Right ventricle myocardium inferior (tissue), 1 donor: Measurements from ENCODE around the gene URAD. TPM values are rescaled to one million over a fixed set of nuclear protein-coding genes. Genes with fewer than 3 reads are reported as not detected.
A peak's percentile ranks its signal among the peaks of the same experiment; 100 is the strongest.

Source experiments
- ATAC-seq: fragments of 200-7000 bp; cut with Tn5 transposase; one replicate; pipeline ENCODE4 v1.9.1; 2020; ENCODE audit warnings: mild to moderate bottlenecking, moderate library complexity
- DNase-seq: peaks from one replicate; pipeline ENCODE4 v3.0.0; 2021; ENCODE audit errors: missing footprints
- intact Hi-C: fragments of 100-400 bp; cut with DNase I; formaldehyde crosslinking; loops from one replicate; pipeline ENCODE4 v1.11.0; 2022
- total RNA-seq: library from RNA; stranded (reverse); fragmentation: NEBNext Ultra II Directional; extraction: Animal tissue kit (Norgen Biotek cat#: 25700); gene quantifications from one replicate; pipeline ENCODE4 v1.2.1, GENCODE V29; 2021
- donor health status: DM: no; HTN: yes; CAD: no; lungs with severe emphysema.

Gene URAD
- total RNA-seq, 1 donor from 2014 or later = not detected

DNA sequence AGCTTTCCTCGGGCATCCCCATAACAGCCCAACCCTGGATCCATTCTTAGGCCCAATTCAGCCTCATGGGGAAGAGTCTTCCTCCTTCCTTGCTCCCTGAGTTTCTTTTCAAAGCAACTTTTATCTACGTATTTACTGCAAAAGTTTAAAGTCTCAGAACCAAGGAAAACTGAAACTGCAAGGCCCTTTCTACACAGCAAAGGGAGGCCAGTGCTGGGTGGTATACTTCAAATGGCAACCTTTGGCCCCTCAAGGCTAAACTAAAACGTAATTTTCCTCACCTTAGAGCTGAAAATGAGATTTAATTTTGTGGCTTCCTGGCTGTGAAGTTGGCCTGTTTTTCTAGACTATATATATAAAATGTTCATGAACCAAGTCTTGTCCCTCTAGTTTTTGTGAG is 25.0 kb downstream of the URAD start:
- intact Hi-C loops = no loop called here
- DNase-seq = no peak
- ATAC-seq = no peak

DNA sequence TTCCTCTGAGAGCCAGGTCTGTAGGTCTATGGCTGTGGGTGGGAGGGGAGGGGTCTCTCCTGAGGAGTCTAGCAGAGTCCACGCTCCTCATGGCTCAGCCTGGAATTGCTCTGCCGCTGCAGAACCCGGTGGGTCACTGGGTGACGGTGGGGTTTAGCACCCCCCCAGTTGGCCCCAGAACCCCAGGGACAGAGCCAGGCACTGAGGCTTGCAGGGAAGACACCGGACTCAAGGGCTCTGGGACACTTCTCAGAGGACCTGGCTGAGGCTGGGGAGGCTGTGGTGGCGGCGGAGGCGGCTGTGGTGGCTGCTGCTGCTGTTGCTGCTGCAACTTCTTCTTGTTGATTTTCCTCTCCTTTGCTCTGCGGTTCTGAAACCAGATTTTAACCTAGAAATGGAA is 25.5 kb downstream of the URAD start:
- DNase-seq = no peak
- ATAC-seq = no peak
- intact Hi-C loops = no loop called here

DNA sequence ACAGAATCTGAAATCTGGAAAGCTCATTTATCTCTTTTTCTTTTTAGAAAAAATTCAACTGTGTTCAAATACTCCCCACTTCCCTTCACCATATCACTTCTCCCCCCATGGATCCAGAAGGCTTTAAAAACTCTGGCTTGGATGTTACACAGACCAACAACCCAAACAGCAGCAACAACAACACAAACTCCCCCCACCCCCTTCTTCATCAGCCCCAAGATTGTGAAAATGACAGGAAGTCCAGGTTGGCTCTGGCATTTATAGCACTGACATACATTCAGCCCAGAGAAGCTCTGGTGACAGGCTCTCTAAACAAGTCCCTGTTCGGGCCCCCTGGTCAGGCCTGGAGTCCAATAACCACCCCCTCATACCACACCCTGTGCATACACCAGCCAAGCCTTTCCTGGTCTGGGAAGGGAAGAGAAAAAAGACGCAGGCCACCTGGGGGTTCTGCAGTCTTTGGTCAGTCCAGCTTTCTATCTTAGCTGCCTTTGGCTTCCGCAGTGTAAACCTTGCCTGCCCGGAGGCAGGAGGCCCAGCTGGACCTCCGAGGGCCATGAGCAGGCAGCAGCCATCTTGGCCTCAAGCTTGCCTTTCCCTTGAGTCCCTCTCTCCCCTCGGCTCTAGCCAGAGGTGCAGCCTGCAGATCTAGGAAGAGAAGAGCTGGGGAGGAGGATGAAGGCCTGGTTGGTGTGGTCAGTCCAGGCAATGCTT is 26.2 kb downstream of the URAD start:
- intact Hi-C loops = no loop called here
- no peak for ATAC-seq

DNA sequence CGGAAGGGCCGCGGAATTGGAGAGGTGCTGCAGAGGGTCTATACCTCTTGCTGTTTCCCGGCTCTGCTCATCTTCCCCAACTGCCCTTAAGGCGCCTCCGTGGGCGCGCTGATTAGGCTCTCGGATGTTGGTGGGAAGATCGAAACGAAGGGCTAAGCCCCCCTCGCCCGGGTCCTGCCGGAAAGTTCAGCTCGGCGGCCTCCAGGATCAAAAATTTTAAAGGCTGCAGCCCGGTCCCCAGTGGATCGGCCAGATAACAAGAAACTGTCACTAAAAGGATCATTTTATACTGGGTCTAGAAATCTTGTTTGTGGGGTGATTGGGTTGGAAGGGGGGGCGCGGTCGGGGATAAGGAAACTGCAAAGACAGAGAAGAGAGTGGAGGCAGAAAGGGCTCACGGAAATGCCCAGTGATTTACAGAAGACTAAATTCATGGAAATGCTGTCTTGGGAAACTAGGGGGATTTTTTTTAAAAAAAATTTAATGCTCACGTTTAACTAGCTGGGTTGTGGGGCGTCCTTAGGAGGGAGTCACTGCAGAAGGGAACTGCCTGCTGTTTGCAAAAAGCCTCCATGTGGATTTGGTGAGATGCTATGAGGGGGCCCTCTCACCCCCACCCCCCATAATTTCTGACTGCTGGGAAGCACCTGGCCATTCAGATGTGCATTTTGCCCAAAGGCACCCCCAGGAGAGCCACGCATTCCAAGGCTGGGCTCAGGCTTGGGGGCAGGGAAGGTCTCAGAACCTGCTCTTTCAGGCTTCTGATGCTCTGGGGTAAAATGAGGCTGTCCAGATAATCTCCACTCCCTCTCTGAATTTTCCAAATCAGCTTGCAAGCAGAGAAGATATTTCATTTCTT is 27.0 kb downstream of the URAD start:
- intact Hi-C loops = no loop called here
- DNase-seq (no peak), ATAC-seq (no peak)

More for the DNA sequence above, 26.2 kb downstream of the URAD start:
- no peak for DNase-seq

DNA sequence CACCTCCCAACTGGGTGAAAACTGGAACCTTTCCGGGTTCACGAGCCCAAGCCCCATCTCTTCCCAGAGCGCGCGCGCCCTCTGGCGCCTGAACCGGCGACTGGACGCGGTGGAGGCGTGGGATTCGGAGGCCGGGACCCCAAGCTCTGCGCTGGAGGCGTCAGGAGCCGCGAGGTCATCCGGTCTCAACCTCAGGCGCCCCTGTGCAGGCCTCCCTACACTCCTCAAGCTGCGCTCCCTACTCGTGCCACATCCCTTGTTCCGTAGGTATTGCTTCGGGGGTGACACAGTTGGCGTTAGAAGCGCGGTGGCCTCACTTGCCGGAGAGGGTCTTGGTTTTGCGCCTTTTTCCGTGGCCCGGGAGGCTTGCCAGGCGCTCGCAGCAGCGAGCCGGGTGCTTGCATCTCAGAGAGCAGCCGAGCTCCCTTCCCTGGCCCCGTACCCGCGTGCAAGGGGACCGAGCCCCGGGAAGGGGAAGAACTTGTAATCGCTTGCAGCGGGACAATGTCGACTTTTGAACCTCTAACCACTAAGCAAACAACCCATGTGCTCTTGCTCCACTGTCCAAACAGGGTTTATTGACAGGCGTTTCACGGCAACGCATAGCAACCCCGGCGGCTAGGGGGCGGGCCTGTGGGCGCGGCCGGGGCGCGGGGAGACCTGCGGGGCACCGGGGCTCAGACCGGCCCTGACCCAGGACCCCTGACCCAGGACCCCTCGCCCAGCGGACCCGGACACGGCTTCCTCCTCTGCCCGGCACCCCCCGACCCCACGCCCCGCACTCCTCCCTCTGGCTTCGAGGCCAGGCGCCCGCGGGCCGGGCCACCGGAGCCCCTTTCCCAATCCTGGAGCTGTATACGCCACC is 27.9 kb downstream of the URAD start:
- intact Hi-C loops = no loop called here
- DNase-seq (no peak), ATAC-seq (peak; percentile 70)

DNA sequence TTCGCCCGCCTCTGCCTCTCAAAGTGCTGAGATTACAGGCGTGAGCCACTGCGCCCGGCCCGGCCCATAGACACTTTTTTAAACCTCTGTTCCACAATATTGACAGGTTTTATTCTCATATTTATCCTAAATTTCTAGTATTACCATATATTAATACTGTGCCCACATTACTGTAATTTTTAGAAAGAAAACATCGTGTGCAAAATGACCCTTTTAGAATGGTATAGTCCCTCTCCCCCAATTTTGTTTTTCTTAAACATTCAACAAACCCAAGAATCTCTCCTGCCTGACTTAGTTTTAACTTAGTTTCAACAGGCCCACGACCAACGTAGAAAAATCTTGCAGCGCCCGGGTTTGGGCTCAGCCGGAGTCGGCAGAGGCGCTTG is 28.5 kb downstream of the URAD start:
- intact Hi-C loops = loop anchor here (10.0 kb wide), 1 partner anchor 135 kb away; no protein-coding TSS in a partner anchor
- DNase-seq (no peak), ATAC-seq (no peak)

DNA sequence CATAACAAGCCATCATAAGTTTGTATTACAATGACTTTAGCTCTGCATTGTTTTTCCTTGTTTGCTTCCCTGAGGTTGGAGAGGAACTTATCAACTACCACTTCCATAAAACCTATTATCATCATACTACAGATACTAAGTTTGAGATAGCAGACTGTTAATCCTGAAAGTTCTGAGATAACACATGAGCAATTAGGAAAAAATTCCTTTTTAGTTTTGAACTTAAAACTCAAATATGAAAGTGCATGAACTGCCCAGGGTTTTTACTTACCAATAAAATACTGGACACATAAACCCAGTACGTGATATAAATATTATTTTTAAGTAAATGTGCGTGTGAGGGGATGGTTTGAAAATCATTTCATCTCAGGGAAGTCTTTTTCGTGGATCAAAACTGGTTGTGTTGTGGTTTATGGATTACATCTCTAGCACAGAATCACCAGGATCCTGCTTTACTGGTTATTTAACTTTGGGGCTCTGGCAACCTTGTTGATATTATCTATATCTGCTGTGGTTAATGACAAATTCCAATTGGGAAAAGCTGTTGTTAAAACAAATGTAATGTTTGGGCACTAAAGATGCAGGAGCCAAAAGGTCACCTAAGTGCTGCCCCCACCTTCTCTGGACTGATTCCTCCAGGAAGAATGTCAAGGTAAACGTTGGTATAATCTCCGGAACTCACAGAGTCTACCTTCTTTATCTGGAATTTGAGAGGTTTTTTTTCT is 31.8 kb downstream of the URAD start:
- intact Hi-C loops = loop anchor here (10.0 kb wide), 1 partner anchor 132 kb away; no protein-coding TSS in a partner anchor
- DNase-seq = no peak
- no peak for ATAC-seq

DNA sequence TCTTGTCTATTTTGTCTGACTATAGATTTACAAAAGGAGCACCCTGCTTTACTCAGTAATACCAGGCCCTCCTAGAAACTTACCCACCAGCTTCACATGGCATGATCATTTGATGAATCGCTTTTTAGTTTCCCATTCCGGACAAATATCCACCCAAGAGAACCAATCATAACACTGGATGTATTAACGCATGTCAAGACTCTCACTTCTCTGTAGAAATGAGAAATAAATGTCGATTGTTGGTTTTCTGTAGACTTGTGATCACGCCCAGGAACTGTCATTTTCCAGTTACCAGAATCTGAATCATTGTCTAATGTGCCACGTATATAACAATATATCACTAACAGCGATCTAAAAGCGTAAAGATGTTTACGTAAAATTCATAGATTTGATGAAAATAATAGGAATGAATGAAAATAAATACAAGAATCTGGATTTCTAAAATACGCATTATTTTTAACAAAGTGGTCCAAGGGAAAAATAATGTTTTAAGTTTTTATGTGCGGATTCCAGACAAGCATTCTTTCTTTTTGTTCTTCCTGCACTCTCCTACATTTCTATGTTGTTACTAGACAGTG is 33.4 kb downstream of the URAD start:
- intact Hi-C loops = loop anchor here (10.0 kb wide), 1 partner anchor 130 kb away; no protein-coding TSS in a partner anchor
- DNase-seq (no peak), ATAC-seq (no peak)

DNA sequence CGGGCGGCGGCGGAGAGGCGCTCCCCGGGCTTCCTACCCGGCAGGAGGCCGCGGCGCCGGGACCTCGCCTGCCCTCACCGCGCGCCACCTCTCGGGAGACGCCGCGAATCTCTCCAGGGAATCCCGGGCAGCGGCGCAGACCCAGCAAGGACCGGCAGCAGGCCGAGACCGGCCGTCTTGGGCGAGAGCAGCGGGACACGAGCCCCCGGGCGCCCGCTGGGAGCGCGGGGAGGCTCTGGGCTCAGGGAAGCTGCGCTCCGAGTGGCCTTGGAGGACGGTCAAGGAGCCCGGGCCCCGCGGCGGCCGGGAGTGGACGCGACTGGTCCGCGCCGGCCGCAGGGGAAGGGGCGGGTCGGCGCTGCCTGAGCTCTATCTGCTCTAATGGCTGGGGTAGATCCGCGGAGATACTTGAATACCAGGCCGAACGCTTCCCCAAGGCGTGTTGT is 34.1 kb downstream of the URAD start:
- ATAC-seq = peak; percentile 61
- DNase-seq = no peak
- intact Hi-C loops = loop anchor here (10.0 kb wide), 1 partner anchor 130 kb away; no protein-coding TSS in a partner anchor

DNA sequence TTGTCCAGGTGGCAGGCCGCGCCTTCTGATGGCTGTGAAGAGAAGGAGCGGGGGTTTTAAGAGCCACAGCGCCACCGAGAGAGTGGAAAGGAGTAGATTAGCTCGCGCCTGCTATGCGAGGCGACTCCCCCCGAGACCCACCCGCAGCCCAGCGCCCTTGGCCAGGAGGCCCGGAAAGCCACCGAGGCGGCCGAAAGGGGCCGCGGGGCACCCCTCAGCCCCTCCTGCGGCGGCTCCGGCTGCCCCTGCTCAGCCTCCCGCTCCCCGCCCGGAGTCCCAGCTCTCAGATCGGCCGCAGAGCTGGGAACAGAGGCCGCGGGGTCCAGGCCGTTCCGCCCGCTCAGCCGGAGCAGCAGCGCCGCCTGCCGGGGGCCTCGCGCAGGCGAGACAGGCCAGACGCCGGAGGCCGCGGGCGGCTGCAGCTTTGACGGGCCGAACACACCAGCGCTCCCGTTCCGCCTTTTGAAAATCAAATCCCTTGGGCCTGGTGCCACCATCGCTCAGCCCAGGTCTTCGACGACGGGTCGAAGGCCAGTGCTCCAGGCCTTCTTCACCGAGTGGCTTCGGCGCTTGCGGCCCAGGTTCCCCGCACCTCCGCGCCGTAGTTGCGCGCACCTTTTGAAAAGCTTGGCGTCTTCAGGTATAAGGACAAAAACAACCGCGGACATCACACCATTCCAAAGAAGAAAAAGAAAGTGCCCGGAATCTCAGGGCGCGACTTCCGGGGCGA is 34.7 kb downstream of the URAD start:
- ATAC-seq (peak; percentile 96), DNase-seq (peak; percentile 89)
- intact Hi-C loops = loop anchor here (10.0 kb wide), 1 partner anchor 129 kb away; no protein-coding TSS in a partner anchor

DNA sequence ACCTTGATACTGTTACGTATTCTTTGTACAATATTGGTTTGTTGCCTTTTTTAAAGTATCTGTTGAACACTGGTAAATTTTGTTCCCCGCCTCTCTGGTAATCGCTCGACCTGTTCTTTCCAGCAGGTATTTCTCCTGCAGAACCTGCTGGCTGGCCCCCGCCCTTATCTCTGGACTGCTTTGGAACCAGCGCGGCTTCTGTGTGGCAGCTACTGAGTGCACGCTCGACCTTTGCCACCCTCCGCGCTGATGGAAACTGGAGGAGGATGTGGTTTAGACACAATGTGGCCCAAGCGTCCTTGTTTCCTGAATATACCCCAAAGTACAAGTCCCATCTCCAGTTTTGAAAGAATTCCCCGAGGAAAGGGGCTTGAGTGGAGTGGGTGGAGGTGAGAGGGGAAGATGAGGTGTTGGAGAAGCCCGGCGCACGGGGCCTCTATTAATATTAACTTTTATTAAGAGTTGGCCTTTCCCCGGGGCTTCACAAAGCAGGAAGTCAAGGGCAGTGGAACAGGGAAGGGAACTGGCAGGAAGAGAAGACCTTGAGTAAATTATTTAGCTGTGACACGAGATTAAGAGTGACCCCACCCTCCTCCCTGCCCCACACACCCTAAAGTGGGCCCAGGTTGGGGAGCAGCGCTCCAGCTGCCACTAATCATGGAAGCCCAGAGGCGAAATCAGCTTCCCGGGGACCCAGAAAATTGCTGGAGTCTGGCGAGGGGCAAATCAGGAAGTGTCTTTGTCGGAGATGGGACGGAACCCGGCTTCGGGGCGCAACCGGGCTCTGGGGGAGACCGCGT is 35.4 kb downstream of the URAD start:
- intact Hi-C loops = loop anchor here (10.0 kb wide), 1 partner anchor 128 kb away; no protein-coding TSS in a partner anchor
- no peak for DNase-seq
- peak; percentile 21 for ATAC-seq

DNA sequence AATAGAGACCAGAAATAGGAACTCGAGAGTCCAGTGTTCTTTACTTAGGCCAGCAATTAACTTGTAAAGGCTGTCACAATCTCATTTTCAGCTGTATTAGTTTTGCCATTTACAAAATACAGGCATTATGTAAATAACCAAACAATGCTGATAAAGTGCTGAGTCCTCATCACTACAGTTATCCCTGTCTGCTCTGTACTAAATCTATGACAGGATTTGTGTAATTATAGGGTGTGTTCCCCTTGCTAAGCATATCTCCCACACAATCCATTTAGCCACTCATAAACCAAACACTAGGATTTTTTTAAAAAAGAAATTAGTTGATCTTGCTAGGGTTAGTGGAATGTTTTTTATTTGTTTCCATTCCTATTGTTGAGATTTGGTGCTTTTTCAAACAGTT is 45.5 kb downstream of the URAD start:
- DNase-seq = no peak
- no peak for ATAC-seq
- intact Hi-C loops = no loop called here

DNA sequence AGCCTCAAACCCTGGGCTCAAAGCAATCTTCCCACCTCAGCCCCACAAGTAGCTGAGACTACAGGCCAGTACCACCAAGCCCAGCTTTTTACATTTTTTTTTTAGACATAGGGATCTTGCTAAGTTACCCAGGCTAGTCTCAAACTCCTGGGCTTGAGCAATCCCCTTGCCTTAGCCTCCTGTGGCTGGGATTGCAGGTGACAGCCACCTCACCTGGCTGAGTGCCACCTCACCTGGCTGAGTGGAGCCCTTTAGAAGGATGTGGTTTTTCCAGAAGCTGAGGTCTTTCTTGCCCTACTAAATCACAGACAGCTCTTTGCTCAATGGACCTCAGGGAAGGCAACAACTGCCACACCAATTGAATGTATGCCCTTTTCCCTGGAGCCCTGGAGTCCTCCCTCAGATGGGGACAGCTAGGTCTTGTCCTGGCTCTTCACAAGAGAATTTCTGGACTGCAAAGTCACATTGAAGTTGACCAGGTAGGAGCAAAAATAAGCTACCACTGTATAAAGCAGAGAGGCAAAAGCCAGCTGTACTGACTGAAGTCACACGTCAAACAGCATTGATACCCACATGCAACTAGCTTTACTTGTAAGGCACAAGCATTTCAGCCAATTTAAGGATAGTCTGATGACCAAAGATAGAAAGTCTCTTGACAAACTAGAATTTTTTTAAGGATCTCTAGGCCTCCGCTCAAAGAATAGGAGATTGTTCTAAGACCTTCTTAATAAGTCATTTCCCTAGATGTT is 54.7 kb downstream of the URAD start:
- intact Hi-C loops = no loop called here
- DNase-seq (no peak), ATAC-seq (no peak)

DNA sequence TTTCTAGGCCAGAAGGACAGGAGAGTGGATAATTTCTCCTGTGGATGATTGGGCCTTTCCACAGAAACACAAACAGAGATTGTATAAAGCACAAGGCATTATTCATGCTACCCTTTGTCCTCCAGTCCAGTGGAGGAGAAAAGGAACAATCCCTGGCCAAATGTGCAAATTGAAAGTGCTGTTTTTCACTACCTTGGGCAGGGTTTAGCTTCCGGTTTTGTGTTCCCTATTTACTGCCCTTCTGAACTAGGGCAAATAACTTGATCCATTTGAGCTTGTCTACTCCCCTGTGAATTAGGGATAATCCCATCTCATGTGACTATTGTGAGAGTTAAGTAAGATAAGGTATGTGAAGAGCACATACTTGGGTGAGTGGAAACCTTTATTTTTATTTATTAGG is 55.4 kb downstream of the URAD start:
- intact Hi-C loops = no loop called here
- ATAC-seq (no peak), DNase-seq (no peak)

DNA sequence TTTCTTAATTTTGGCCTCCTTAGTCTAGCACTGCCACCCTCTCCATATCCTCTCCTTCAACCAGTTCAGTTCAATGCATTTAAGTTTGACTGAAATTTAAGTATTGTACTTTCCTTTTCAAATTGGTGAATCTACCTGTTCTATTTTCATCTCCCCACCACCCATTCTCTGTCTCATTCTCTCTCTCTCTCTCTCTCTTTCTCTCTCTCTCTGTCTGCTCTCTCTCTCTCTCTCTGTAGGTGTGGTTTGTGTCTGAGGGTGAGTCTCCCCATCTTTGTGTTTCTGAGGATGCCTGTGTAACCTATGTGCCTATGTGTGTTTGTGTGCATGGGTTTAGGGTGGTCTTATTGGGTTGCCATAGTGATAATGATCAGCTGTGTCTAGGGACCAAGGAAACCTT is 58.6 kb downstream of the URAD start:
- DNase-seq (no peak), ATAC-seq (no peak)
- intact Hi-C loops = no loop called here
